Measurements from ENCODE around the gene SOBP.
"Not testable (repeated sequence)": the region's sequence is repeated elsewhere in the genome, so short reads cannot be mapped to it uniquely, and the experiment has no call there.

Gene SOBP

GRCh38 chr6:107550906-107551305, 61.0 kb downstream of the SOBP start:
- no peak for DNase-seq (ENCODE audit: low spot score)

- not testable (repeated sequence) for DNase-seq (ENCODE audit: low spot score)
Measured at GRCh38 chr6:107553121-107553520, 63.2 kb downstream of the SOBP start.

GRCh38 chr6:107554326-107554725, 64.4 kb downstream of the SOBP start:
- no peak for DNase-seq (ENCODE audit: low spot score)

GRCh38 chr6:107554918-107555317, 65.0 kb downstream of the SOBP start:
- DNase-seq (ENCODE audit: low spot score): no peak

- DNase-seq (ENCODE audit: low spot score): no peak
Measured at GRCh38 chr6:107555449-107555848, 65.5 kb downstream of the SOBP start.

- no peak for DNase-seq (ENCODE audit: low spot score)
Measured at GRCh38 chr6:107556082-107556481, 66.2 kb downstream of the SOBP start.

GRCh38 chr6:107557698-107558097, 67.8 kb downstream of the SOBP start:
- DNase-seq (ENCODE audit: low spot score): no peak

GRCh38 chr6:107560657-107561056, 70.7 kb downstream of the SOBP start:
- DNase-seq (ENCODE audit: low spot score): no peak

- no peak for DNase-seq (ENCODE audit: low spot score)
Measured at GRCh38 chr6:107561306-107561705, 71.4 kb downstream of the SOBP start.

- DNase-seq (ENCODE audit: low spot score): no peak
Measured at GRCh38 chr6:107563694-107564588, 74.0 kb downstream of the SOBP start.

GRCh38 chr6:107564589-107564951, 74.7 kb downstream of the SOBP start:
- DNase-seq (ENCODE audit: low spot score): no peak

- no peak for DNase-seq (ENCODE audit: low spot score)
Measured at GRCh38 chr6:107565165-107565723, 75.3 kb downstream of the SOBP start.

GRCh38 chr6:107567643-107568042, 77.7 kb downstream of the SOBP start:
- no peak for DNase-seq (ENCODE audit: low spot score)

- no peak for DNase-seq (ENCODE audit: low spot score)
Measured at GRCh38 chr6:107569473-107569872, 79.6 kb downstream of the SOBP start.

- no peak for DNase-seq (ENCODE audit: low spot score)
Measured at GRCh38 chr6:107571354-107571753, 81.4 kb downstream of the SOBP start.

- no peak for DNase-seq (ENCODE audit: low spot score)
Measured at GRCh38 chr6:107572886-107573285, 83.0 kb downstream of the SOBP start.

GRCh38 chr6:107574856-107575255, 84.9 kb downstream of the SOBP start:
- no peak for DNase-seq (ENCODE audit: low spot score)

GRCh38 chr6:107576852-107577251, 86.9 kb downstream of the SOBP start:
- peak; percentile 85 for DNase-seq (ENCODE audit: low spot score)

- DNase-seq (ENCODE audit: low spot score): no peak
Measured at GRCh38 chr6:107578642-107579341, 88.9 kb downstream of the SOBP start.

- DNase-seq (ENCODE audit: low spot score): no peak
Measured at GRCh38 chr6:107579456-107580056, 89.6 kb downstream of the SOBP start.

- no peak for DNase-seq (ENCODE audit: low spot score)
Measured at GRCh38 chr6:107582086-107582485, 92.2 kb downstream of the SOBP start.

- DNase-seq (ENCODE audit: low spot score): no peak
Measured at GRCh38 chr6:107584726-107585125, 94.8 kb downstream of the SOBP start.

Data from RKO (cell line).